GM12891 (cell line): ENCODE measurements around the gene IL15.

ENCODE experiments used
- POLR2A ChIP-seq: IDR thresholded peaks from 2 replicates; pipeline ENCODE4 v1.6.1; 2011; ENCODE audit warnings: low read depth, low read length, control low read depth
- POLR2AphosphoS5 ChIP-seq: IDR thresholded peaks from 2 replicates; pipeline ENCODE4 v1.6.1; 2011; ENCODE audit warnings: low read depth, low read length, control low read depth
- SPI1 ChIP-seq: IDR thresholded peaks from 2 replicates; pipeline ENCODE4 v1.6.1; 2011; ENCODE audit warnings: low read depth, low read length, control low read depth
- TAF1 ChIP-seq: IDR thresholded peaks from 2 replicates; pipeline ENCODE4 v1.6.1; 2011; ENCODE audit warnings: low read depth, low read length, control low read depth

GRCh38 chr4:141680060-141680459 lies 43.7 kb downstream of the IL15 start:
- TF ChIP-seq POLR2AphosphoS5 (no peak), POLR2A (no peak), TAF1 (no peak), SPI1 (no peak)
